H1 (cell line): ENCODE measurements around the gene CCDC8.

Source experiments
- CEBPB ChIP-seq: IDR thresholded peaks from 2 replicates; pipeline ENCODE4 v1.6.1; 2012; ENCODE audit warnings: low read depth, low read length
- CREB1 ChIP-seq: IDR thresholded peaks from 2 replicates; pipeline ENCODE4 v1.6.1; 2012; ENCODE audit warnings: inconsistent platforms
- CTCF ChIP-seq, 3 experiments: IDR thresholded peaks; 1 replicate in 2 of 3; 2 replicates in 1 of 3; pipeline versions ENCODE4 v1.5.1 to v1.6.1; 2011; ENCODE audit warnings: low read length in 3 of 3, mild to moderate bottlenecking in 3 of 3, inconsistent platforms in 2 of 3, low read depth in 1 of 3, moderate library complexity in 1 of 3; ENCODE audit not compliant: insufficient read depth in 1 of 3; ENCODE audit errors: control extremely low read depth in 1 of 3
- EZH2 ChIP-seq: fragments of 200-600 bp; sonication (generic); IDR thresholded peaks from 2 replicates; pipeline ENCODE4 v1.7.1; 2012; ENCODE audit warnings: low read depth, mild to moderate bottlenecking, moderate library complexity, low read length, inconsistent platforms; ENCODE audit not compliant: severe bottlenecking
- GABPA ChIP-seq: IDR thresholded peaks from 2 replicates; pipeline ENCODE4 v1.6.1; 2011; ENCODE audit warnings: mild to moderate bottlenecking, low read length, moderate library complexity, borderline replicate concordance; ENCODE audit not compliant: insufficient read depth
- NRF1 ChIP-seq: IDR thresholded peaks from 2 replicates; pipeline ENCODE4 v1.6.1; 2011; ENCODE audit warnings: mild to moderate bottlenecking, low read depth, low read length, improper control_type of control experiment
- POLR2A ChIP-seq, 2 experiments: IDR thresholded peaks; 1 replicate in 1 of 2; 2 replicates in 1 of 2; pipeline ENCODE4 v1.6.1; 2011; ENCODE audit warnings: low read depth in 2 of 2, low read length in 2 of 2, mild to moderate bottlenecking in 2 of 2; ENCODE audit errors: control extremely low read depth in 1 of 2
- RAD21 ChIP-seq, 2 experiments: IDR thresholded peaks in 1 of 2; conservative IDR thresholded peaks in 1 of 2; 2 replicates each; pipeline ENCODE4 v1.6.1; 2011; ENCODE audit warnings: low read depth in 2 of 2, low read length in 2 of 2, improper control_type of control experiment in 1 of 2, inconsistent platforms in 1 of 2, mild to moderate bottlenecking in 1 of 2, moderate library complexity in 1 of 2
- SP1 ChIP-seq: IDR thresholded peaks from 2 replicates; pipeline ENCODE4 v1.6.1; 2011; ENCODE audit warnings: low read depth, low read length
- SP2 ChIP-seq: IDR thresholded peaks from 2 replicates; pipeline ENCODE4 v1.6.1; 2012; ENCODE audit warnings: mild to moderate bottlenecking, low read length, inconsistent platforms
- TAF1 ChIP-seq: IDR thresholded peaks from 2 replicates; pipeline ENCODE4 v1.6.1; 2011; ENCODE audit warnings: mild to moderate bottlenecking, low read depth, low read length

- TF ChIP-seq TAF1 (no peak), CEBPB (no peak), SP2 (no peak), CTCF (IDR thresholded peaks at IDR 0.05; ENCODE audit: control extremely low read depth in 1 of 3, insufficient read depth in 1 of 3, low read depth in 1 of 3, low read length in 3 of 3) (no peak), POLR2A (IDR thresholded peaks at IDR 0.05; ENCODE audit: control extremely low read depth in 1 of 2, low read depth in 2 of 2, low read length in 2 of 2) (no peak), SP1 (no peak), CREB1 (no peak), GABPA (no peak), NRF1 (no peak), RAD21 (IDR thresholded peaks at IDR 0.05 in 1 of 2, conservative IDR thresholded peaks at IDR 0.05 in 1 of 2; ENCODE audit: low read depth in 2 of 2, low read length in 2 of 2) (no peak), EZH2 (no peak)
Measured at GRCh38 chr19:46406976-46407375, 6.4 kb downstream of the CCDC8 start.
